ENCODE results near the gene OR10H4. TPM values are rescaled to one million over a fixed set of nuclear protein-coding genes. Genes with fewer than 3 reads are reported as not detected.

OR10H4 gene
- total and polyA plus RNA-seq, 2 donors (not counting 1 experiment from before 2014, with no cell fraction given) = not detected

DNA sequence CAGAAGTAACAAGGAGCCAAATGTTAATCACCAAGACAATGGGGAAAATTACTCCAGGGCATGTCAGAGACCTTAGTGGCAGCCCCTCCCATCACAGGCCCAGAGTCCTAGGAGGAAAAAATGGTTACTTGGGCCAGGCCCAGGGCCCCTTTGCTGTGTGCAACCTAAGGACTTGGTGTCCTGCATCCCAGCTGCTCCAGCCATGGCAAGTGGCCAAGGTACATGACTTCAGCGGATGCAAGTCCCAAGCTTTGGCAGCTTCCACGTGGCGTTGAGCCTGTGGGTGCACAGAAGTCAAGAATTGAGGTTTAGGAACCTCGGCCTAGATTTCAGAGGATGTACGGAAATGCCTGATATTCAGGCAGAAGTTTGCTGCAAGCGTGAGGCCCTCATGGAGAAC, 46.7 kb downstream of the OR10H4 start:
- Histone ChIP-seq H2AFZ (ENCODE audit: low read length) (no peak overlapping the region), H3K9me3 (ENCODE audit: control insufficient read depth, insufficient read depth, low read depth, low read length) (no peaks in the 10 kb centered on the region), H3K27ac (ENCODE audit: insufficient read depth, low read length) (no peak overlapping the region), H3K4me1 (ENCODE audit: control insufficient read depth, extremely low read depth, insufficient read depth, low read length) (no peaks in the 10 kb centered on the region), H3K9ac (ENCODE audit: insufficient read depth, low read length) (no peak overlapping the region), H3K79me2 (ENCODE audit: control insufficient read depth, insufficient read depth, low read length) (no peaks in the 10 kb centered on the region), H3K36me3 (ENCODE audit: control insufficient read depth, insufficient read depth, low read length) (no peaks in the 10 kb centered on the region), H3K4me3 (replicated peaks in 1 of 4; ENCODE audit: control extremely low read depth in 1 of 4, insufficient read depth in 1 of 4, low read depth in 3 of 4, low read length in 4 of 4) (no peak overlapping the region), H4K20me1 (ENCODE audit: control insufficient read depth, extremely low read depth, insufficient read depth, low read length) (no peaks in the 10 kb centered on the region), H3K27me3 (ENCODE audit: control insufficient read depth, insufficient read depth, low read length) (no peaks in the 10 kb centered on the region), H3K4me2 (ENCODE audit: extremely low read depth, insufficient read depth, low read length) (no peak overlapping the region)
- TF ChIP-seq, protein P1, sequence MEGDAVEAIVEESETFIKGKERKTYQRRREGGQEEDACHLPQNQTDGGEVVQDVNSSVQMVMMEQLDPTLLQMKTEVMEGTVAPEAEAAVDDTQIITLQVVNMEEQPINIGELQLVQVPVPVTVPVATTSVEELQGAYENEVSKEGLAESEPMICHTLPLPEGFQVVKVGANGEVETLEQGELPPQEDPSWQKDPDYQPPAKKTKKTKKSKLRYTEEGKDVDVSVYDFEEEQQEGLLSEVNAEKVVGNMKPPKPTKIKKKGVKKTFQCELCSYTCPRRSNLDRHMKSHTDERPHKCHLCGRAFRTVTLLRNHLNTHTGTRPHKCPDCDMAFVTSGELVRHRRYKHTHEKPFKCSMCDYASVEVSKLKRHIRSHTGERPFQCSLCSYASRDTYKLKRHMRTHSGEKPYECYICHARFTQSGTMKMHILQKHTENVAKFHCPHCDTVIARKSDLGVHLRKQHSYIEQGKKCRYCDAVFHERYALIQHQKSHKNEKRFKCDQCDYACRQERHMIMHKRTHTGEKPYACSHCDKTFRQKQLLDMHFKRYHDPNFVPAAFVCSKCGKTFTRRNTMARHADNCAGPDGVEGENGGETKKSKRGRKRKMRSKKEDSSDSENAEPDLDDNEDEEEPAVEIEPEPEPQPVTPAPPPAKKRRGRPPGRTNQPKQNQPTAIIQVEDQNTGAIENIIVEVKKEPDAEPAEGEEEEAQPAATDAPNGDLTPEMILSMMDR (conservative IDR thresholded peaks at IDR 0.05 in 1 of 2, IDR thresholded peaks at IDR 0.05 in 1 of 2; ENCODE audit: low read depth in 1 of 2, low read length in 2 of 2) = no peak
- no peak for TF ChIP-seq EZH2 (IDR thresholded peaks at IDR 0.05; ENCODE audit: low read length, missing control alignments)
- DNase-seq (ENCODE audit: low read depth in 2 of 2) = no peak

DNA sequence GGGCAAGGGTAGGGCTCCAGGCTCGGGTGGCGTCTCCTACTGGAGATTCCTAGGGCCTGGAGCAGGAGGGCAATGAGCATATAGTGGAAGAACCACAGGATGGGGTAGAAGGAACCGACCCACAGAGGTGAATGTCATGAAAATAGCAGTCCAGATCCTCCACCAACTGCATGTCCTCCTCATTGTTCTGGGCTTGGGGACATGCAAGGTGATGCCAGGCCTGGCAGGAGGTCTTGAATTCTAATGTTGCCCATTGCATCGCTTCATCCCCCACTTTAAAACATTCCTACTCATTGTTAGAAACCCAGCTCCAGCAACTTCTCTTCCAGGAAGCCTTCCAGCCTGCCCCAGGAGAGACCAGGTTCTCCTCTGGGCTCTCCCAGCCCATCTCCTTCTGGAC, 49.4 kb downstream of the OR10H4 start:
- Histone ChIP-seq H3K4me2 (ENCODE audit: extremely low read depth, insufficient read depth, low read length) (no peak overlapping the region), H3K4me1 (ENCODE audit: control insufficient read depth, extremely low read depth, insufficient read depth, low read length) (peaks cover 2% of the 10 kb centered on the region), H3K9ac (ENCODE audit: insufficient read depth, low read length) (no peak overlapping the region), H3K27ac (ENCODE audit: insufficient read depth, low read length) (no peak overlapping the region), H4K20me1 (ENCODE audit: control insufficient read depth, extremely low read depth, insufficient read depth, low read length) (no peaks in the 10 kb centered on the region), H3K27me3 (ENCODE audit: control insufficient read depth, insufficient read depth, low read length) (no peaks in the 10 kb centered on the region), H3K9me3 (ENCODE audit: control insufficient read depth, insufficient read depth, low read depth, low read length) (no peaks in the 10 kb centered on the region), H3K4me3 (replicated peaks in 1 of 4; ENCODE audit: control extremely low read depth in 1 of 4, insufficient read depth in 1 of 4, low read depth in 3 of 4, low read length in 4 of 4) (no peak overlapping the region), H2AFZ (ENCODE audit: low read length) (no peak overlapping the region), H3K79me2 (ENCODE audit: control insufficient read depth, insufficient read depth, low read length) (no peaks in the 10 kb centered on the region), H3K36me3 (ENCODE audit: control insufficient read depth, insufficient read depth, low read length) (no peaks in the 10 kb centered on the region)
- no peak for DNase-seq (ENCODE audit: low read depth in 2 of 2)
- TF ChIP-seq EZH2 (IDR thresholded peaks at IDR 0.05; ENCODE audit: low read length, missing control alignments) = no peak
- TF ChIP-seq, protein P1 (conservative IDR thresholded peaks at IDR 0.05 in 1 of 2, IDR thresholded peaks at IDR 0.05 in 1 of 2; ENCODE audit: low read depth in 1 of 2, low read length in 2 of 2) = no peak

Other genes with a start within 250 kb of the OR10H4 start
- gene OR10H2, start 221.0 kb upstream of the OR10H4 start, total RNA-seq = not detected in 2 replicates
- gene OR10H2, start 221.0 kb upstream of the OR10H4 start, polyA plus RNA-seq = not detected in 2 replicates
- not detected in 2 replicates for gene OR10H3, start 211.0 kb upstream of the OR10H4 start, total RNA-seq
- not detected in 2 replicates for gene OR10H3, start 211.0 kb upstream of the OR10H4 start, polyA plus RNA-seq
- gene OR10H5, start 161.3 kb upstream of the OR10H4 start, total RNA-seq = not detected in 2 replicates
- gene OR10H5, start 161.3 kb upstream of the OR10H4 start, polyA plus RNA-seq = not detected in 2 replicates
- not detected in 2 replicates for gene OR10H1, start 133.3 kb upstream of the OR10H4 start, total RNA-seq
- gene OR10H1, start 133.3 kb upstream of the OR10H4 start, polyA plus RNA-seq = not detected in 2 replicates
- not detected in 2 replicates for gene CYP4F2, start 50.9 kb upstream of the OR10H4 start, total RNA-seq
- gene CYP4F2, start 50.9 kb upstream of the OR10H4 start, polyA plus RNA-seq = not detected in 2 replicates
- not detected in 2 replicates for gene CYP4F11, start 14.5 kb upstream of the OR10H4 start, total RNA-seq
- gene CYP4F11, start 14.5 kb upstream of the OR10H4 start, polyA plus RNA-seq = not detected in 2 replicates
- gene TPM4, start 127.5 kb downstream of the OR10H4 start, total RNA-seq = 720 and 822 TPM in 2 replicates
- gene TPM4, start 127.5 kb downstream of the OR10H4 start, polyA plus RNA-seq = 1,637 and 2,577 TPM in 2 replicates
- 47.5 and 77.6 TPM in 2 replicates for gene RAB8A, start 162.9 kb downstream of the OR10H4 start, total RNA-seq
- 104 and 128 TPM in 2 replicates for gene RAB8A, start 162.9 kb downstream of the OR10H4 start, polyA plus RNA-seq
- not detected in 2 replicates for gene HSH2D, start 194.7 kb downstream of the OR10H4 start, total RNA-seq
- not detected in 2 replicates for gene HSH2D, start 194.7 kb downstream of the OR10H4 start, polyA plus RNA-seq
- gene CIB3, start 224.5 kb downstream of the OR10H4 start, total RNA-seq = not detected in 2 replicates
- not detected in 2 replicates for gene CIB3, start 224.5 kb downstream of the OR10H4 start, polyA plus RNA-seq
- 102 and 106 TPM in 2 replicates for gene FAM32A, start 236.4 kb downstream of the OR10H4 start, total RNA-seq
- 141 and 149 TPM in 2 replicates for gene FAM32A, start 236.4 kb downstream of the OR10H4 start, polyA plus RNA-seq
- 48.5 and 113 TPM in 2 replicates for gene AP1M1, start 248.9 kb downstream of the OR10H4 start, total RNA-seq
- gene AP1M1, start 248.9 kb downstream of the OR10H4 start, polyA plus RNA-seq = 94.4 and 130 TPM in 2 replicates